GM21737 (cell line): ENCODE data around the gene IFITM10.

ENCODE experiments used
- ATAC-seq: cut with Tn5 transposase; IDR thresholded peaks from one replicate; pipeline ENCODE4 v1.9.1; 2021; ENCODE audit warnings: mild to moderate bottlenecking, moderate library complexity; ENCODE audit not compliant: unreplicated experiment

Gene IFITM10

DNA sequence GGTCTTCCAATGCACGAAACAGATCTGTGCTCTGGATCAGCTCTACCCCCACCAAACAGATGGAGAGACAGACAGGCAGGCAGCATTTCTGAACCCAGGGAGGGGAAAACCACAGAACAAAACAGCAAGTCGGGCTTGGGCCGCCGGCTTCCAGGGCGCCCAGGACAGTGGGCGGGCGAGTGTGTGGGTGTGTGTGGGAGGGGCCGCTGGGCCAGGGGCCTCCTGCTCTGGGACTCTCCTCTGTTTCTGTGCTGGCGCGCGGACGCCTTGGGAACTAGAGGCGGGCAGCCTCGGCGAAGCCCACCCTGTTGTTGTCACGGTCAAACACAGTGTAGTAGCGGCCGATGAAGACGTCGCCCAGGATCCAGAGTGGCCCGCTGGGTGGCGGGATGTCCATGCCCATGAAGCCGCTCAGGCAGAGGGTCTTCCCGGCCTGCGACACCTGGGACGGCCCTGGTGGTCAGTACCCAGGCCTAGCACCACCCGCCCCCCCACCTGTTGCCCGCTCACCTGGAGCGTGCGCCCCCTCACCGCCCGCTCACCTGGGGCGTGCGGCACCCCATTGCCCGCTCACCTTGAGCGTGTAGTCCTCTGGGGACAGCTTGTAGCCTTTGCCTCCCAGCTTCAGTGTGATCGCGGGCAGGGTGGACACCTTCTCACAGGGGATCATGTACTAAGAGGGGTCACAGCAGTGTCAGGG is 3.0 kb upstream of the IFITM10 start:
- no peak for ATAC-seq

GRCh38 chr11:1752907-1753228 is 2.5 kb upstream of the IFITM10 start:
- no peak for ATAC-seq

DNA sequence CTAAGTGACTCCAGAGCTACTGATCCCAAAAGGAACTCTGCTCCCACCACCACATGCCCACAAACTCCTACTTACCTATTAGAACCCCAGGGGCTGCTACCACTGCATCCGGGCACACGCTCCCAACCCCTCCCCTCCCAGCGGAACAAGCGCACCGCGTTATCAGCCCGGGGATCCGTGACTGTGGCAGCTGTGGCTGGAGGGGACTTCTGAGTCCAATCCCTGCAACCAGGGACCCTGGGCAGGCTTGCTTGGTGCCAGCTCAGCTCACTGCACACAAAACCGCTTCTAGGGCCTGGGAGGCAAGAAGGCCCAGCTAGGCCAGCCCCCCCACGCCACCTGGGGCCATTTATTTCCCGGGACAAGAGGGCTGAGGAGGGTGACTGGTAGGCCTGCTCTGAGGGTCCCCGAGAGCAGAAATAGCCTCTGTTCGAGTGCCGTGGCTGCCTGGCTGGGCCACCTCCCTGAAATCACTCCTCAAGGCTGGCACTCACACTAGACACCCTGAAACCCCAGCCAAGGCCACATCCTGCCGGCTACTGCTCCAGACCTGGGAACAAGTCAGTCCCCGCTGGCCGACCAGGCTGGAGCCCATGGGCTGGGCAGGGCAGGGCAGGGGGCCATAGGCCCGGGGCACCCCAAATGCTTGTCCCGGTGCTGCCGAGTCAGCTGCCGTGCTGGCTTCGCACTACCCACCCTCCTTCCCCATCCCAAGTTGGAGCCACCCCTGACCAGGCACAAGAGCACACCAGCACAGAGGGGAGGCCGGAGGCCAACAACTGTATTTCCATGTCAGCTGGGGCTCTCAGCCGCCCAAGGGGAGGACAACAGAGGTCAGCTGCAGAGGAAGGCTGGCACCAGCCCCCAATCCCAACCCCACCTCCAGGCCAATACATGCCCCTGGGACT is 1.9 kb upstream of the IFITM10 start:
- no peak for ATAC-seq

DNA sequence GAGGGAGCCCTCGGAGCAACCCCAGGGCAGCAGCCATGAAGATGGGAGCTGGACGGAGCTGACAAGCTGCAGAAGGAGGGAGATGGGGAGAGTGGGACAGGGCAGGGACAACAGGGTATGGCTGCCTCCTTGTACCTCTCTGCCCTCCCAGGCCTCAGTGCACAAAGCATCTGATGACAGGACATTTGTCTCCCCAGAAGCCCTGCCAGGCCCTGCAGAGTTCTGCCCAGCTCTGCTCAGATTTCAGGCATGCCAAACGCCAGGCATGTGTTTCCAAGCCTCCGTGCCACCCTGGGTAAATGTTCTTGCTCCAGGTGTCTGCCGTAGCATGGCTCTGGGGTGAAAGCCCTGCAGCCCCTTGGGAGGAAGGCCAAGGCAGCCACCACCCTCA is 1.1 kb upstream of the IFITM10 start:
- no peak for ATAC-seq

- no peak for ATAC-seq
These were observed 590 bp upstream of the IFITM10 start for GRCh38 chr11:1750840-1751530.

DNA sequence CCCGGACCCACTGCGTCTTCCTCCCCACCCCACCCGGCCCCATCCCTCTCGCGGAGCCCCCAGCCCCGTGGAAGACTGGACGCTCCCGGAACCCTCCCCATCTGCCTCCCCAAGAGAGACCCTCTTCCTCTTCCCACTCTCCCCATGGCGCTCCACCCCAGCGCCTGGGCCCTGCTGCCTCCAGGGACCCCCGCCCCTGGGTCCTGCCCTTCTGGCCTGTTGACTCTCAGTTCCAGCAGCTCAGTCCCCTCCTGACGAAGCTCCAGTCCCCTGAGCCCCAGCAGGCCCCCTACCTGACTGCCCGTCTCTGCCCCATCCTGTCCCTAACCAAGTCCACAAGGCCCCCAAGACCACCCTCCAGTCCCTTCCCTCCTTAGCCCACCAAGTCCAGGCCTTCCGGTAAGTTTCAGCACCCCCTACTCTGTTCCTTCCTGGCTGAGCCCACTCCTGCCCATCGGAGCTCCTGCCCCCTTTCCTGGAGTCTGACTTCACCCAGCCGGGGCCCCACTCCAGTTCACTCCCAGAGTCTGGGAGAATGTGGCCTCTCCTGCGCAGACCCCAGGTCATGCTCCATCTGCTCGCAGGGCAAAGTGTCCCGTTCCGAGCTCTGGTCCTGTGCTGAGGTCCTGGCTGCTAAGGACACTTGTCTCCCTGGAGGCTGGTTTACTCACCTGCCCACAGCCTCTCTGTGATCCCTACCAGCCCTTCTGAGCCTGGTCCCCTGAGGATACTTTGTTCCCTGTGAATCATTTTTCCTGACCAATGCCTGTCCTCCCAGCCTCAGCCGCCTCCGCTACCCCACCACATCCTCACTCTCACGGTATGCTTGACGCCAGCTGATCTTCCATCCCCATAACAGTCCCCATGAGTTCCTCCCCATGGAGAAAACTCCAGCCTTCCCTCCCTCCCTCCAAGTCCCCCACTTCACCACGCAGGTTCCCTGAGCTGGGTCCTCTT is 722 bp downstream of the IFITM10 start:
- ATAC-seq: no peak

- ATAC-seq: no peak
These were observed 1.6 kb downstream of the IFITM10 start for GRCh38 chr11:1748636-1749394.

DNA sequence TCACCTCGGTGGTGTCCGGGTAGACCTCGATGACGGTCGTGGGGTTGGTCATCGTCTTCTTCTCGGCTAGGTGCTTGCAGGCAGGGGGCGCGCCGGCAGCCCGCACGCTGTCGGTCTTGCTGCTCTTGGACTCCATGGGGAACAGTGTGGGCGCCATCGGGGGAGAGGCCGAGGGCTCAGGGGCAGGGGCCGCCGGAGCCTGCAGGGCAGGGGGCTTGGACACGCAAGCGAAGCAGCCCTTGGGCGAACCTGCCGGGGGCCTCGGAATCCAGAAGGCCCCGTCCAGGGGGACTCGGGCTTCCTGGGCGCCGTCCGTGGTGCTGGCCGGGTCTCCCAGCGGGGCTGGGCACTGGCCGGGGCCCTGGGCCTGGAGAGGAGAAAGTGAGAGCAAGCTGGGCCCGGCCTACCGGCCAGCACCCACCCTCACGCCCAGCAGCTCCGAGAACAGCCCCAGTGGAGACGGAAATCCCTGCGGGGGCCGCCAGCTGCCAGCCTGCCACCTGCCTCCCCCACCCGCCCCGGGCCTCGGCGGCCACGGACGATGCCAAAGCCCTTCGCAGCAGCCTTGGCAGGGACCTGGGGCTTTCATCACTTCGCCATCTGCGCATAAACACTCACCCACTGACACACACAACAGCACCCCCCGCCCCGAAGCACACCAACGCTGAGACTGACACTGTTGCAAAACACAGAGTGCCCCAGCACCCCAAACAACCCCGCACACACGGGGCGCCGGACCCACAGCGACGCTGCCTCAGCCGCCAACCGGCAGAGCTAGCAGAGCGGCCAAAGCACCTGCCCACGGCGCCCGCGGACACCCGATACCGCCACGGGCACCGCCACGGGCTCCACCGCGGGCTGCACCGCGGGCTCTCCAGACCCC is 2.4 kb downstream of the IFITM10 start:
- no peak for ATAC-seq

GRCh38 chr11:1746956-1747752 is 3.2 kb downstream of the IFITM10 start:
- no peak for ATAC-seq

GRCh38 chr11:1746511-1746931 is 3.9 kb downstream of the IFITM10 start:
- no peak for ATAC-seq

DNA sequence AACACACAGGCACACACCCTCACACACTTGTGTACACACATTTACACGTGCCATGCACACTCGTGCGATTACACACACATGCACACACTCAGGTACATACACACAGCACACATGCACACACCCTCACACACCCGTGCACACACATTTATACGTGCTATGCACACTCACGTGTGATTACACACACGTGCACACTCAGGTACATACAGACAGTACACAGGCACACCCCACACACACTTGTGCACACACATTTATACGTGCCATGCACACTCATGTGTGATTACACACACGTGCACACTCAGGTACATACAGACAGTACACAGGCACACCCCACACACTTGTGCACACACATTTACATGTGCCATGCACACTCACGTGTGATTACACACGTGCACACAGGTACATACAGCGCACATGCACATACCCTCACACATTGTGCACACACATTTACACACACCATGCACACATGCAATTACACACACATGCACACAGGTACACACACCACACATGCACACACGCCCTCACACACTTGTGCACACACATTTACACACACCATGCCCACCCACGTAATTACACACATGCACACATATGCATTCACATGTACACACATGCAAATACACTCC is 4.6 kb downstream of the IFITM10 start:
- ATAC-seq: no peak

DNA sequence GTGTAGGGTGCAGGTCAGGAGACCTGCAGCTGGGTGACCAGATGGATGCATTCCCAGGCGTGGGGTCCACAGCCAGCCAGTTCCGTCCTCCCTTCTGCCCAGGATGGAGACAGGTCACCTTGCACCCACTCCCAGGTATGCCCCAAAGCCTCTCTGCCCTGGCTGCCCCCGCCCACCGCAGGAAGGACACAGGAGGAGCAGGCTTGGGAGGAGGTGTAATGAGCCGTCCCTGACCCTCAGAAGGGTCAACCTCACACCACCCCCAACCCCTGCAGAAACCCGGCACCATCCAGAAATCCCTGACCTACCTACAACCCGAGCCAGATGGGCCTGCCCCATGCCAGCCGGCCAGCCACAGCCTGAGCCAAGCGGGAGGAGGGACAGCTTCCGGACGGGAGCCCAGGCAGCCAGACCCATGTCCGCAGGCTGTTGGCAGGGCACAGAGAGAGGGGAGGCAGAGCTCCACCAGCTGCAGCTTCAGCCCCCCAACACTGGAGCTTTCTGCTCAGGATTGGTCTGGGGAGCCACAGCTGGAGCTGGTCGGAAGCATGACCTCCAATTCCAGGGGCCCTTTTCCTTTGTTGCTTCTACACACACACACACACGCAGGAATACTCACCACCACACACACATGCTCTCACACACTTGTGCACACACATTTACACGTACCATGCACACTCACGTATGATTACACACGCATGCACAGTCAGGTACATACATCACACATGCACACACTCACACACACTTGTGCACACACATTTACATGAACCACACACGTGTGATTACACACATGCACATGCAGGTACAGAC is 5.3 kb downstream of the IFITM10 start:
- no peak for ATAC-seq

GRCh38 chr11:1744137-1744886 is 6.1 kb downstream of the IFITM10 start:
- ATAC-seq: no peak

DNA sequence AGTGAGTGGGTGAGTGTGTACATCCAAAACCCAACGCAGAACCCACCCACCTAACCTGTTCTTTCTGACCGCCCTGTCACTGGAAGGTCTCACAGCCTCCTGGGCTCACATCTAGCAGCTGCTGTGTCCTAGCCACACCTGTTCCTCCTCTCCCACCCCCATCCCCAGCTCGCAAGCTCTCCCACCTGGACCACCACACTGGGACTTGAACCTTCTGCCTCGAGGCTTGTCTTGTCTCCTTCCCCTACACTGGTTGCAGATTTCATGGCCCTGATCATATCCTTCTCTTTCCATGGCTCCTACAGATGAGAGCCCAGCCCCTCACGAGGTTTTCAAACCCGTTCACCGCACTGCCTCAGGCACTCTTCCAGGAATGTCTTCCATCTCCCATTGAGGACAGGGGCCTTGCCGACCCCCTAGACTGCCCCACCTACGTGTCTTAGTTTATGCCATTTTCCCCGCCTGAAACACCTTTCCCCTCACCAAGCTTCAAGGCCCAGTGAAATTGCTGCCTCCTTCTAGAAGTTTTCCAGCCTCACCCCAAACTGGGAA is 6.7 kb downstream of the IFITM10 start:
- no peak for ATAC-seq

- no peak for ATAC-seq
These were observed 7.4 kb downstream of the IFITM10 start for GRCh38 chr11:1742869-1743584.
